ENCODE measurements around the gene RAB41.

GRCh38 chrX:70254063-70254400 lies 27.9 kb upstream of the RAB41 start:
- no peak for TF ChIP-seq CTCF (IDR thresholded peaks at IDR 0.05)
- no peak for TF ChIP-seq POLR2A (IDR thresholded peaks at IDR 0.05)

Data from prostate gland (tissue), 2 donors.